Muscle of leg (tissue), 11 donors: ENCODE results near the gene MTG1. TPM values are rescaled to one million over a fixed set of nuclear protein-coding genes. Genes with fewer than 3 reads are reported as not detected.

Experiments used
- DNase-seq: peaks from one replicate; pipeline ENCODE4 v3.0.0; 2013
- H3K27ac ChIP-seq: one replicate; pipeline ENCODE4 v1.5.1; 2013; ENCODE audit warnings: mild to moderate bottlenecking, low read length, control low read depth
- H3K27me3 ChIP-seq: one replicate; pipeline ENCODE4 v1.6.1; 2013; ENCODE audit warnings: low read length; ENCODE audit not compliant: control insufficient read depth, insufficient read depth
- H3K36me3 ChIP-seq: one replicate; pipeline ENCODE4 v1.6.1; 2013; ENCODE audit warnings: low read length; ENCODE audit not compliant: control insufficient read depth, insufficient read depth
- H3K4me1 ChIP-seq: one replicate; pipeline ENCODE4 v1.6.1; 2013; ENCODE audit warnings: low read length; ENCODE audit not compliant: control insufficient read depth, insufficient read depth
- H3K4me3 ChIP-seq: one replicate; pipeline ENCODE4 v1.5.1; 2013; ENCODE audit warnings: low read length, control low read depth
- H3K9me3 ChIP-seq: replicated peaks from 2 replicates; pipeline ENCODE4 v1.6.1; 2013; ENCODE audit warnings: low read depth, low read length; ENCODE audit not compliant: control insufficient read depth
- WGBS: methylation state at CpG from one replicate; pipeline ENCODE4 v1.1.5; 2013; ENCODE audit warnings: missing lambda C conversion rate; ENCODE audit not compliant: insufficient coverage; 5-methylcytosine and 5-hydroxymethylcytosine counted together
- polyA plus RNA-seq, 8 donors: library from polyadenylated mRNA; unstranded; fragments of 120-200 nt; gene quantifications; one replicate each; pipeline versions ENCODE4 v1.2.1 to v1.2.3, GENCODE V29; 2013; ENCODE audit warnings: inconsistent platforms in 1 of 8, low replicate concordance in 1 of 8; ENCODE audit not compliant: insufficient read length in 8 of 8, insufficient read depth in 1 of 8
- total RNA-seq: library from RNA; stranded (reverse); fragments of 120-200 nt; gene quantifications from one replicate; pipeline ENCODE4 v1.2.4, GENCODE V29; 2013

The MTG1 gene
- total and polyA plus RNA-seq, 9 donors = 22.7 to 52.3 (median 40.4) TPM

- Histone ChIP-seq H3K9me3 (no peaks in the 10 kb centered on the region), H3K4me3 (no peak overlapping the region), H3K36me3 (no peaks in the 10 kb centered on the region), H3K4me1 (peaks cover 28% of the 10 kb centered on the region), H3K27ac (no peak overlapping the region), H3K27me3 (no peaks in the 10 kb centered on the region)
- no peak for DNase-seq
- WGBS = 85% methylated on average over 30 of the region's 30 CpGs
Observed at GRCh38 chr10:133377025-133377817, 16.7 kb upstream of the MTG1 start.

GRCh38 chr10:133377818-133378250 is 16.1 kb upstream of the MTG1 start:
- no peak for DNase-seq
- Histone ChIP-seq H3K27me3 (no peaks in the 10 kb centered on the region), H3K4me1 (peaks cover 25% of the 10 kb centered on the region), H3K9me3 (no peaks in the 10 kb centered on the region), H3K4me3 (peak overlapping the region; percentile 76), H3K27ac (peak overlapping the region; percentile 53), H3K36me3 (no peaks in the 10 kb centered on the region)
- 20% methylated on average over 19 of the region's 20 CpGs for WGBS

- Histone ChIP-seq H3K4me1 (peaks cover 25% of the 10 kb centered on the region), H3K9me3 (no peaks in the 10 kb centered on the region), H3K36me3 (no peaks in the 10 kb centered on the region), H3K27ac (peak overlapping the region; percentile 53), H3K4me3 (peak overlapping the region; percentile 76), H3K27me3 (no peaks in the 10 kb centered on the region)
- DNase-seq = peak; percentile 77
- WGBS = under 1% methylated on average over 67 of the region's 90 CpGs
Observed at GRCh38 chr10:133378251-133379096, 15.5 kb upstream of the MTG1 start.

- Histone ChIP-seq H3K4me1 (peaks cover 20% of the 10 kb centered on the region), H3K27me3 (no peaks in the 10 kb centered on the region), H3K9me3 (no peaks in the 10 kb centered on the region), H3K4me3 (peak within 1 kb of the TSS; percentile 76), H3K27ac (peak within 1 kb of the TSS; percentile 53), H3K36me3 (peaks cover 6% of the 10 kb centered on the region)
- 3% methylated on average over 63 of the region's 78 CpGs for WGBS
- peak; percentile 81 for DNase-seq
Observed at GRCh38 chr10:133379152-133379800, 14.7 kb upstream of the MTG1 start, which contains the start of gene PAOX. Gene PAOX (plus strand): TSS chr10:133379262. CDS start chr10:133379317, 55 bp downstream.

- Histone ChIP-seq H3K27ac (no peak overlapping the region), H3K4me3 (peak overlapping the region; percentile 50), H3K27me3 (no peaks in the 10 kb centered on the region), H3K36me3 (peaks cover 9% of the 10 kb centered on the region), H3K9me3 (no peaks in the 10 kb centered on the region), H3K4me1 (peaks cover 20% of the 10 kb centered on the region)
- no peak for DNase-seq
- 86% methylated on average over 34 of the region's 36 CpGs for WGBS
Observed at GRCh38 chr10:133379801-133380666, 13.9 kb upstream of the MTG1 start.

GRCh38 chr10:133381036-133381435 is 12.9 kb upstream of the MTG1 start:
- Histone ChIP-seq H3K4me1 (peaks cover 20% of the 10 kb centered on the region), H3K4me3 (no peak overlapping the region), H3K27ac (no peak overlapping the region), H3K36me3 (peaks cover 11% of the 10 kb centered on the region), H3K9me3 (no peaks in the 10 kb centered on the region), H3K27me3 (no peaks in the 10 kb centered on the region)
- 85% methylated on average over 6 of the region's 8 CpGs for WGBS
- DNase-seq = no peak

GRCh38 chr10:133383551-133383950 is 10.4 kb upstream of the MTG1 start:
- H3K36me3 ChIP-seq = peaks cover 11% of the 10 kb centered on the region
- no peaks in the 10 kb centered on the region for H3K9me3 ChIP-seq
- H3K27me3 ChIP-seq = no peaks in the 10 kb centered on the region
- H3K4me1 ChIP-seq = peaks cover 8% of the 10 kb centered on the region
- 50% methylated on average over 1 of the region's 4 CpGs for WGBS
- no peak overlapping the region for H3K27ac ChIP-seq
- no peak for DNase-seq
- H3K4me3 ChIP-seq = no peak overlapping the region

GRCh38 chr10:133384071-133384470 is 9.9 kb upstream of the MTG1 start:
- no peaks in the 10 kb centered on the region for H3K27me3 ChIP-seq
- no peak overlapping the region for H3K27ac ChIP-seq
- DNase-seq = no peak
- H3K4me1 ChIP-seq = peaks cover 8% of the 10 kb centered on the region
- 80% methylated on average over 13 of the region's 13 CpGs for WGBS
- H3K4me3 ChIP-seq = no peak overlapping the region
- peaks cover 14% of the 10 kb centered on the region for H3K36me3 ChIP-seq
- H3K9me3 ChIP-seq = no peaks in the 10 kb centered on the region

GRCh38 chr10:133385214-133385613 is 8.7 kb upstream of the MTG1 start:
- Histone ChIP-seq H3K27me3 (no peaks in the 10 kb centered on the region), H3K4me3 (no peak overlapping the region)
- 100% methylated on average over 1 of the region's 2 CpGs for WGBS

More at GRCh38 chr10:133385214-133385613, 8.7 kb upstream of the MTG1 start:
- Histone ChIP-seq H3K9me3 (no peaks in the 10 kb centered on the region), H3K27ac (no peak overlapping the region), H3K36me3 (peaks cover 18% of the 10 kb centered on the region), H3K4me1 (no peaks in the 10 kb centered on the region)
- no peak for DNase-seq
